ENCODE data around the gene DAPL1. TPM values are rescaled to one million over a fixed set of nuclear protein-coding genes. Genes with fewer than 3 reads are reported as not detected.

DAPL1 gene
- total and polyA plus RNA-seq, 4 experiments from 2014 or later, result not detected

DNA sequence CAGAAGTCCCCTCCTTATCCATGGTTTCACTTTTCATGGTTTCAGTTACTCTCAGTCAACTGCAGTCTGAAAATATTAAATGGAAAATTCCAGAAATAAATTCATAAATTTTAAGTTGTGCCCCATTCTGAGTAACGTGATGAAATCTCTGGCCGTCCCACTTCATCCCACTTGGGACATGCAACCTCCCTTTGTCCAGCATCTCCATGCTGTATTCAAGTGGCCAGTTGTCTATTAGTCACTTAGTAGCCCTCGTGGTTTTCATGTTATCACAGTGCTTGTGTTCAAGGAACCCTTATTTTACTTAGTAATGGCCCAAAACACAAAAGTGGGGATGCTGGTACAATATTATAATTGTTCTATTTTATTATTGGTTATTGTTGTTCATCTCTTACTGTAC, 18.0 kb upstream of the DAPL1 start:
- no peaks in the 10 kb centered on the region for H3K9me3 Mint-ChIP-seq
- POLR2A ChIA-PET (ENCODE audit: partially characterized antibody), result no interaction called here
- H3K27ac Mint-ChIP-seq, result no peak overlapping the region
- no peak overlapping the region for H3K27ac ChIP-seq (ENCODE audit: low read depth, low read length)
- CTCF ChIA-PET (ENCODE audit: partially characterized antibody), result no interaction called here
- H3K4me1 ChIP-seq (ENCODE audit: insufficient read depth, low read length), result no peaks in the 10 kb centered on the region
- H3K36me3 ChIP-seq (ENCODE audit: insufficient read depth, low read length), result no peaks in the 10 kb centered on the region
- intact Hi-C loops (cut with micrococcal nuclease), result no loop called here
- peaks cover 0 to 2% of the 10 kb centered on the region in 2 donors for H3K27me3 Mint-ChIP-seq
- DNase-seq, result no peak
- H3K27me3 ChIP-seq (ENCODE audit: insufficient read depth, low read length), result no peaks in the 10 kb centered on the region
- no peaks in the 10 kb centered on the region for H3K36me3 Mint-ChIP-seq
- no peak overlapping the region for H3K4me3 Mint-ChIP-seq
- no peaks in the 10 kb centered on the region for H3K9me3 ChIP-seq (ENCODE audit: control insufficient read depth in 1 of 2, low read length in 2 of 2)
- no peaks in the 10 kb centered on the region for H3K4me1 Mint-ChIP-seq
- H3K4me3 ChIP-seq (ENCODE audit: low read length in 2 of 2), result no peak overlapping the region

DNA sequence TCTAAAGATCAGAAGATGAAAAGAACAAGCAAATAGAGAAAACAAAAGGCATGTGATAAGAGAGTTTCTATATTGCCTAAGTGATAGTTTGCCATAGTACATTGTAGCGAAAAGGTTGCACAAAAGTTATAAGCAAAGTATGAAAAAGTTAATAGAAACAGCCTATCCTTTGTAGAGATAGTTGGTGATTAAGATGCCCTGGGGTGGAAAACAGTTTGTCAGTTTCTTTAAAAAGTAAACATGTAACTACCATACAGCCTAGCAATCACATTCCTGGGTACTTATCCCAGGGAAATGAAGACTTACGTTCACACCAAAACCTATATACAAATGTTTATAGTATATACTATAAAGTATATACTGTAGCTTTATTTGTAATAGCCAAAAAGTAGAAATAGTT, 16.9 kb upstream of the DAPL1 start:
- Mint-ChIP-seq H3K4me1 (no peaks in the 10 kb centered on the region), H3K9me3 (peaks cover 0 to 2% (median 0%) of the 10 kb centered on the region in 8 donors), H3K27me3 (peaks cover 0 to 3% of the 10 kb centered on the region in 2 donors), H3K4me3 (no peak overlapping the region), H3K27ac (no peak overlapping the region), H3K36me3 (no peaks in the 10 kb centered on the region)
- intact Hi-C loops (cut with micrococcal nuclease), result no loop called here
- H3K36me3 ChIP-seq (ENCODE audit: insufficient read depth, low read length), result no peaks in the 10 kb centered on the region
- H3K27me3 ChIP-seq (ENCODE audit: insufficient read depth, low read length), result no peaks in the 10 kb centered on the region
- H3K4me3 ChIP-seq (ENCODE audit: low read length in 2 of 2), result no peak overlapping the region
- no peak for DNase-seq
- H3K4me1 ChIP-seq (ENCODE audit: insufficient read depth, low read length), result no peaks in the 10 kb centered on the region
- H3K27ac ChIP-seq (ENCODE audit: low read depth, low read length), result no peak overlapping the region
- H3K9me3 ChIP-seq (ENCODE audit: control insufficient read depth in 1 of 2, low read length in 2 of 2), result no peaks in the 10 kb centered on the region
- ChIA-PET POLR2A (ENCODE audit: partially characterized antibody) (no interaction called here), CTCF (ENCODE audit: partially characterized antibody) (no interaction called here)

DNA sequence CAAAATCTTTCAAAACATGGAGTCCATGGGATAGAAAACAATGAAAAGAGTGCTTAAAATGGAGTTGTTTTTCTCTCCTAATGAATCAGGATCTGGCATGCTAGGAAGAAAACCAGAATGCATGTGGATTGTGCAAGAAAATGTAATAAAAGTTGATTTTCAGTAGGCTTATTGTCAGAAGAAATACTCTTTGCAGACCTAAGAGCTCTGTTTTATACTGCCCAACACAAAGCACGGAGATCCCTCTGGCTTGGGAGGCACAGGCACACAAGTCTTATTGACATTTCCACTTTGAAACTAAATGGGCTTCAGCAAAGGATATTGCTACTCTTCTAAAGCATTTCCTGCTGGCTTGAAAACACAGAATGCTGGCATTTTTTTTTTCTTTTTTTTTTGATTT, 15.5 kb upstream of the DAPL1 start:
- H3K4me3 Mint-ChIP-seq, result no peak overlapping the region
- peaks cover 3 to 6% of the 10 kb centered on the region in 2 donors for H3K27me3 Mint-ChIP-seq
- Histone ChIP-seq H3K27ac (ENCODE audit: low read depth, low read length) (no peak overlapping the region), H3K4me3 (ENCODE audit: low read length in 2 of 2) (no peak overlapping the region), H3K9me3 (ENCODE audit: control insufficient read depth in 1 of 2, low read length in 2 of 2) (no peaks in the 10 kb centered on the region), H3K36me3 (ENCODE audit: insufficient read depth, low read length) (no peaks in the 10 kb centered on the region), H3K4me1 (ENCODE audit: insufficient read depth, low read length) (no peaks in the 10 kb centered on the region), H3K27me3 (ENCODE audit: insufficient read depth, low read length) (no peaks in the 10 kb centered on the region)
- POLR2A ChIA-PET (ENCODE audit: partially characterized antibody), result no interaction called here
- no peaks in the 10 kb centered on the region for H3K4me1 Mint-ChIP-seq
- CTCF ChIA-PET (ENCODE audit: partially characterized antibody), result no interaction called here
- no peak overlapping the region for H3K27ac Mint-ChIP-seq
- DNase-seq, result no peak
- intact Hi-C loops (cut with micrococcal nuclease), result no loop called here
- no peaks in the 10 kb centered on the region for H3K36me3 Mint-ChIP-seq
- peaks cover 0 to 2% (median 0%) of the 10 kb centered on the region in 8 donors for H3K9me3 Mint-ChIP-seq

DNA sequence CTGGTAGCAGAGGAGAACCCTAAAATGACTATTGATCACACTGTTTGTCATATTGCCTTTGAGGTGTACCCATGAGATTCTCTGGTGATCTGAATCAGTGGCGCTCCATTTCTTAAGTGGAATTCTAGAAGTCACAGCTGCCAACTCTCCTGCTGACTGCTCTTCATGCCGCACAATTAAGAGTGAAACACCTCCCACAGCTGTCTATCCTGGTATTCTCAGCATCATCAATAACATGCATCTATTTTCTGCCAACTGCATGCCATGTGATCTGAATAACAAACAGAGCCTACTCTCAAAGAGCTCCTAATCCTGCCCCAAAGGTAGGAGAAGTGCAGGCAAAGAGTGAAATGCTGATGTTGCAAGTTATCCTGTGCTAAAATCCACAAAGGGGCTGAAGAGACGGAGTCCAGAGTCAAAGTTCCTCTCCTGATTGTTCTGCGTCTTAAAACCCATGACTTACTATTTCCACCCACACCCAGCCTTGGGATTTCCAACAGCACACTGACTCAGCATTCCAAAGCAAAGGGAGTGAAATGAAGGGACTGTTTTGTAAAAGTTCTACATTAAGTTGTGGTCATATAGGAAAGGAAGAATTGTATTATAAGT, 13.7 kb upstream of the DAPL1 start:
- CTCF ChIA-PET (ENCODE audit: partially characterized antibody), result no interaction called here
- no peaks in the 10 kb centered on the region for H3K9me3 ChIP-seq (ENCODE audit: control insufficient read depth in 1 of 2, low read length in 2 of 2)
- H3K27me3 Mint-ChIP-seq, result peaks cover 4 to 9% of the 10 kb centered on the region in 2 donors
- no peaks in the 10 kb centered on the region for H3K4me1 Mint-ChIP-seq
- H3K27ac Mint-ChIP-seq, result no peak overlapping the region
- no peak overlapping the region for H3K27ac ChIP-seq (ENCODE audit: low read depth, low read length)
- POLR2A ChIA-PET (ENCODE audit: partially characterized antibody), result no interaction called here
- DNase-seq, result no peak
- intact Hi-C loops (cut with micrococcal nuclease), result no loop called here
- no peak overlapping the region for H3K4me3 ChIP-seq (ENCODE audit: low read length in 2 of 2)
- peaks cover 0 to 4% (median 0%) of the 10 kb centered on the region in 8 donors for H3K9me3 Mint-ChIP-seq
- H3K4me1 ChIP-seq (ENCODE audit: insufficient read depth, low read length), result no peaks in the 10 kb centered on the region
- no peaks in the 10 kb centered on the region for H3K27me3 ChIP-seq (ENCODE audit: insufficient read depth, low read length)
- H3K36me3 Mint-ChIP-seq, result no peaks in the 10 kb centered on the region
- H3K36me3 ChIP-seq (ENCODE audit: insufficient read depth, low read length), result no peaks in the 10 kb centered on the region
- H3K4me3 Mint-ChIP-seq, result no peak overlapping the region

DNA sequence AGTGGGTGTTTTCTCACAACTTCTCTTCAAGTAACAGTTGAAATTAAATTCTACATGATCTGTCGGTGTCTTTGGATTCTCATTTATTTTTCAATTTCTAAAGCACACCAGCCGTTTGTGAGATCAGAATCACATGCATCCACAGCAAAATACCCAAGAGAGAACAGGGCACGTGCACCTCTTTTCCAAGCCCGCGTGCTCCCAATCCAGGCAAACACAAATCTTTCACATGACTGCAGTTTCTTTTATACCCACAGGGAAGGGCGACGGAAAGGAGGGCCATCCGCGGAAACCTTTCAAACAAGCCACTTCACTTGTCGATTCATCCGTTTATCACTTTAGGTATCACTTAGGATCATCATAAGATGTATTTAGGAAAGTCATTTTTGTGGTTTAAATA, 13.0 kb upstream of the DAPL1 start:
- peaks cover 4 to 9% of the 10 kb centered on the region in 2 donors for H3K27me3 Mint-ChIP-seq
- Histone ChIP-seq H3K27me3 (ENCODE audit: insufficient read depth, low read length) (no peaks in the 10 kb centered on the region), H3K36me3 (ENCODE audit: insufficient read depth, low read length) (no peaks in the 10 kb centered on the region), H3K9me3 (ENCODE audit: control insufficient read depth in 1 of 2, low read length in 2 of 2) (no peaks in the 10 kb centered on the region), H3K4me1 (ENCODE audit: insufficient read depth, low read length) (no peaks in the 10 kb centered on the region), H3K27ac (ENCODE audit: low read depth, low read length) (no peak overlapping the region), H3K4me3 (ENCODE audit: low read length in 2 of 2) (no peak overlapping the region)
- intact Hi-C loops (cut with micrococcal nuclease), result no loop called here
- ChIA-PET POLR2A (ENCODE audit: partially characterized antibody) (no interaction called here), CTCF (ENCODE audit: partially characterized antibody) (no interaction called here)
- H3K9me3 Mint-ChIP-seq, result peaks cover 0 to 4% (median 0%) of the 10 kb centered on the region in 8 donors
- H3K4me3 Mint-ChIP-seq, result no peak overlapping the region
- H3K4me1 Mint-ChIP-seq, result no peaks in the 10 kb centered on the region
- DNase-seq, result no peak
- H3K36me3 Mint-ChIP-seq, result no peaks in the 10 kb centered on the region
- no peak overlapping the region for H3K27ac Mint-ChIP-seq

DNA sequence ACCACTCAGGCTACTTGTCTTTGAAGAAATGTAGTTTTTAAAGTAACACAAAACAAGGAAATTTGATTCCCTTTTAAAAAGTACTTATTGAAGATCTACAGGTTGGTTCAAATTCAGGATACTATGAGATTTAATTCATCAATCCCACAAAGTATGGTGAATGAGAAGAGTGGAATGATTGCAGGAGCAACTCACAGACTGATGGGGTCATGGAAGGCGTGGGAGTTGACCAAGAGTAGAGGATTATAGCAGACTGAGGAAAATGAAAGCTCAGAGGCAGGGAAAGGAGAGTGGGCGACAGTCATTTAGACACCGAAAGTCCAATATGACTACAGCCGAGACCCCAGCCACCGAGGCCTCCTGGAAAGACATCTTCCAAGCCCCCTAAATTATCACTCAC, 12.5 kb upstream of the DAPL1 start:
- no peak overlapping the region for H3K27ac Mint-ChIP-seq
- H3K9me3 Mint-ChIP-seq, result peaks cover 0 to 4% (median 0%) of the 10 kb centered on the region in 8 donors
- Histone ChIP-seq H3K9me3 (ENCODE audit: control insufficient read depth in 1 of 2, low read length in 2 of 2) (no peaks in the 10 kb centered on the region), H3K4me3 (ENCODE audit: low read length in 2 of 2) (no peak overlapping the region), H3K36me3 (ENCODE audit: insufficient read depth, low read length) (no peaks in the 10 kb centered on the region), H3K27ac (ENCODE audit: low read depth, low read length) (no peak overlapping the region), H3K4me1 (ENCODE audit: insufficient read depth, low read length) (no peaks in the 10 kb centered on the region), H3K27me3 (ENCODE audit: insufficient read depth, low read length) (no peaks in the 10 kb centered on the region)
- no peak overlapping the region for H3K4me3 Mint-ChIP-seq
- no peaks in the 10 kb centered on the region for H3K4me1 Mint-ChIP-seq
- POLR2A ChIA-PET (ENCODE audit: partially characterized antibody), result no interaction called here
- no peaks in the 10 kb centered on the region for H3K36me3 Mint-ChIP-seq
- CTCF ChIA-PET (ENCODE audit: partially characterized antibody), result no interaction called here
- intact Hi-C loops (cut with micrococcal nuclease), result no loop called here
- H3K27me3 Mint-ChIP-seq, result peaks cover 4 to 10% of the 10 kb centered on the region in 2 donors
- DNase-seq, result no peak

DNA sequence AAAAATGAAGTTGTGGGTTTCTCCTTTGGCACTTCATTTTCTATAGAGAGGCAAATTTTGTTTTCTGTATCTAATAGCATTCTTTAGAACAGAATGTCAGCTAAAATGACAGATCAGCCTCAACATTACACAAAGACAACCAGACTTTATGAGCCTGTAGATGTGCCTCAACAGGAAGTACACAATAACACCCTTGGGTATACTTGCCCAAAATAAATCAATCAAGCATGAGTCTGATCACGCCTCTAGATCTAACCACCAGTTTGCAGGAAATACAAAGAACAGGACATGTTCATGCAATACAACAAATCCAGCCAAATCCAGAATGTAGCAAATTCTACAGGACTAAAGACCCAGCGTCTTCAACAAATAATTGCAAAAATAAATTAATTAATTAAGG, 11.2 kb upstream of the DAPL1 start:
- POLR2A ChIA-PET (ENCODE audit: partially characterized antibody), result no interaction called here
- CTCF ChIA-PET (ENCODE audit: partially characterized antibody), result no interaction called here
- H3K4me3 Mint-ChIP-seq, result no peak overlapping the region
- no peak overlapping the region for H3K27ac Mint-ChIP-seq
- H3K36me3 Mint-ChIP-seq, result no peaks in the 10 kb centered on the region
- Histone ChIP-seq H3K36me3 (ENCODE audit: insufficient read depth, low read length) (no peaks in the 10 kb centered on the region), H3K27ac (ENCODE audit: low read depth, low read length) (no peak overlapping the region), H3K4me1 (ENCODE audit: insufficient read depth, low read length) (no peaks in the 10 kb centered on the region), H3K9me3 (ENCODE audit: control insufficient read depth in 1 of 2, low read length in 2 of 2) (no peaks in the 10 kb centered on the region), H3K27me3 (ENCODE audit: insufficient read depth, low read length) (no peaks in the 10 kb centered on the region), H3K4me3 (ENCODE audit: low read length in 2 of 2) (no peak overlapping the region)
- DNase-seq, result no peak
- intact Hi-C loops (cut with micrococcal nuclease), result no loop called here
- peaks cover 4 to 10% of the 10 kb centered on the region in 2 donors for H3K27me3 Mint-ChIP-seq
- H3K4me1 Mint-ChIP-seq, result no peaks in the 10 kb centered on the region
- H3K9me3 Mint-ChIP-seq, result peaks cover 0 to 4% (median 0%) of the 10 kb centered on the region in 8 donors

DNA sequence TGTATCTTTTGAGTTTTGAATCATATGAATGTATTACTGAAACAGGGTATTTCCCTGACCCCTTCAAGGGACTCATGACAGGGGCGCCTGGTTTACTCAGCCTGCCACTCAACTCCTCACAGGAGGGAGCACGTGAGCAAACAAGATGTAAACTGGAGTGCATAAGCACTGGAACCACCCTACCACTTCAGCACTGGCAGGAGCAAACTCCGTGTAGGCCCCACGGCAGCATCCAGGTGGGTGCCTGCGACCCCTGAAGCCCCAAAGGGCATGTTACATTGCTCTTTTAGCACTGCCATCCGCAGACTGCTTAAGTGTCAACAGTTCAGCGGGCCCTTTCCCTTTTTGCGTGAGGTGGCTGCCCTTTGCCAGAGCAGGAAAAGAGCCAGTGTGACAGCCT, 8.2 kb upstream of the DAPL1 start:
- Mint-ChIP-seq H3K27me3 (peaks cover 4 to 10% of the 10 kb centered on the region in 2 donors), H3K27ac (no peak overlapping the region), H3K4me1 (no peaks in the 10 kb centered on the region), H3K36me3 (no peaks in the 10 kb centered on the region), H3K4me3 (no peak overlapping the region), H3K9me3 (peaks cover 0 to 4% (median under 1%) of the 10 kb centered on the region in 8 donors)
- no peak overlapping the region for H3K27ac ChIP-seq (ENCODE audit: low read depth, low read length)
- intact Hi-C loops (cut with micrococcal nuclease), result no loop called here
- ChIA-PET POLR2A (ENCODE audit: partially characterized antibody) (no interaction called here), CTCF (ENCODE audit: partially characterized antibody) (no interaction called here)
- H3K4me1 ChIP-seq (ENCODE audit: insufficient read depth, low read length), result no peaks in the 10 kb centered on the region
- H3K27me3 ChIP-seq (ENCODE audit: insufficient read depth, low read length), result no peaks in the 10 kb centered on the region
- no peak for DNase-seq
- H3K9me3 ChIP-seq (ENCODE audit: control insufficient read depth in 1 of 2, low read length in 2 of 2), result no peaks in the 10 kb centered on the region
- H3K4me3 ChIP-seq (ENCODE audit: low read length in 2 of 2), result no peak overlapping the region
- no peaks in the 10 kb centered on the region for H3K36me3 ChIP-seq (ENCODE audit: insufficient read depth, low read length)

Measured in CD4-positive, alpha-beta memory T cell (primary cell).